Activated CD4-positive, alpha-beta T cell treated with anti-CD3 and anti-CD28 coated beads for 36 hours (primary cell): ENCODE data around the gene REC8. TPM values are rescaled to one million over a fixed set of nuclear protein-coding genes. Genes with fewer than 3 reads are reported as not detected.

ENCODE experiments used
- ATAC-seq: fragments of 200-7000 bp; cut with Tn5 transposase; one replicate; pipeline ENCODE4 v1.10.0; 2021; ENCODE audit warnings: mild to moderate bottlenecking, moderate library complexity
- CTCF ChIA-PET: fragments of 350-600 bp; sonication (Branson Sonifier 250); formaldehyde crosslinking; loops from one replicate; lab custom pipeline; 2021; ENCODE audit warnings: antibody characterized with exemption; lab: Charles Lee
- POLR2A ChIA-PET: fragments of 350-600 bp; sonication (Branson Sonifier 250); formaldehyde crosslinking; loops from one replicate; lab custom pipeline; 2021; ENCODE audit warnings: antibody characterized with exemption, inconsistent platforms; lab: Charles Lee
- DNase-seq: peaks from one replicate; pipeline ENCODE4 v3.0.0-alpha.2; 2020
- H3K27ac Mint-ChIP-seq: one replicate; pipeline ENCODE4 v1.8.0; 2021; ENCODE audit warnings: mixed read lengths
- H3K27me3 Mint-ChIP-seq: one replicate; pipeline ENCODE4 v1.8.0; 2021; ENCODE audit warnings: mixed read lengths
- H3K36me3 Mint-ChIP-seq: one replicate; pipeline ENCODE4 v1.8.0; 2021; ENCODE audit warnings: low read depth, mixed read lengths
- H3K4me1 Mint-ChIP-seq: one replicate; pipeline ENCODE4 v1.8.0; 2021; ENCODE audit warnings: mixed read lengths
- H3K4me3 Mint-ChIP-seq: one replicate; pipeline ENCODE4 v1.8.0; 2021; ENCODE audit warnings: mild to moderate bottlenecking, moderate library complexity, mixed read lengths
- H3K9me3 Mint-ChIP-seq: one replicate; pipeline ENCODE4 v1.8.0; 2021; ENCODE audit warnings: low read depth, mixed read lengths
- intact Hi-C, 2 experiments: fragments of 100-400 bp; cut with DNase I in 1 of 2; cut with micrococcal nuclease in 1 of 2; formaldehyde crosslinking; loops; one replicate each; pipeline versions ENCODE4 v1.14.2 to v1.15.1; 2022 to 2024; cut with DNase I, micrococcal nuclease
- total RNA-seq, 2 experiments: library from RNA; stranded (reverse); gene quantifications; one replicate each; pipeline ENCODE4 v1.2.3, GENCODE V29; 2021

Gene REC8
- total RNA-seq, 2 experiments from 2014 or later = 25.6 to 27.7 TPM

GRCh38 chr14:24184104-24184970 is 12.5 kb downstream of the REC8 start:
- ChIA-PET CTCF (interaction anchor here (0.6 to 2.5 kb wide), 4 partner anchors 23 to 618 kb away, joined by 3 to 7 read pairs (median 4); partner anchors contain the start of genes CIDEB and IRF9), POLR2A (interaction anchor here (0.6 kb wide), 2 partner anchors 28 to 46 kb away, joined by 3 to 8 read pairs; no protein-coding TSS in a partner anchor)
- Mint-ChIP-seq H3K27me3 (no peaks in the 10 kb centered on the region), H3K36me3 (peaks cover 36% of the 10 kb centered on the region), H3K4me1 (peaks cover 22% of the 10 kb centered on the region), H3K4me3 (no peak overlapping the region), H3K9me3 (no peaks in the 10 kb centered on the region), H3K27ac (no peak overlapping the region)
- no peak for ATAC-seq
- DNase-seq = no peak
- intact Hi-C loops = no loop called here

GRCh38 chr14:24185026-24185425 is 13.1 kb downstream of the REC8 start:
- ATAC-seq = no peak
- ChIA-PET POLR2A (interaction anchor here (0.6 kb wide), 1 partner anchor 47 kb away, joined by 3 read pairs; no protein-coding TSS in a partner anchor), CTCF (interaction anchor here (0.6 to 2.5 kb wide), 5 partner anchors 24 to 618 kb away, joined by 3 to 7 read pairs (median 3); partner anchors contain the start of gene IRF9)
- Mint-ChIP-seq H3K36me3 (peaks cover 34% of the 10 kb centered on the region), H3K4me1 (peaks cover 27% of the 10 kb centered on the region), H3K27ac (no peak overlapping the region), H3K4me3 (no peak overlapping the region), H3K27me3 (no peaks in the 10 kb centered on the region), H3K9me3 (no peaks in the 10 kb centered on the region)
- intact Hi-C loops = no loop called here
- no peak for DNase-seq

- POLR2A ChIA-PET = interaction anchor here (0.7 kb wide), 1 partner anchor 21 kb away, joined by 3 read pairs; no protein-coding TSS in a partner anchor
- Mint-ChIP-seq H3K27ac (no peak overlapping the region), H3K4me3 (no peak overlapping the region), H3K36me3 (peaks cover 36% of the 10 kb centered on the region), H3K9me3 (no peaks in the 10 kb centered on the region), H3K4me1 (peaks cover 29% of the 10 kb centered on the region), H3K27me3 (no peaks in the 10 kb centered on the region)
- intact Hi-C loops = no loop called here
- no peak for DNase-seq
- CTCF ChIA-PET = interaction anchor here (0.7 to 2.5 kb wide), 4 partner anchors 25 to 146 kb away, joined by 3 to 7 read pairs (median 3); partner anchors contain the start of gene IRF9
- ATAC-seq = no peak
Observed at GRCh38 chr14:24185741-24186140, 13.9 kb downstream of the REC8 start.

GRCh38 chr14:24186831-24187538 is 15.1 kb downstream of the REC8 start:
- ATAC-seq (no peak), DNase-seq (no peak)
- Mint-ChIP-seq H3K36me3 (peaks cover 41% of the 10 kb centered on the region), H3K27ac (no peak overlapping the region), H3K4me1 (peaks cover 31% of the 10 kb centered on the region), H3K27me3 (no peaks in the 10 kb centered on the region), H3K9me3 (no peaks in the 10 kb centered on the region), H3K4me3 (peak overlapping the region; percentile 89)
- intact Hi-C loops = no loop called here
- ChIA-PET CTCF (interaction anchor here (0.9 to 2.0 kb wide), 6 partner anchors 14 to 121 kb away, joined by 3 to 8 read pairs (median 4); partner anchors contain the start of genes CIDEB, GMPR2, MDP1 and NEDD8), POLR2A (interaction anchor here (1.9 to 2.0 kb wide), 2 partner anchors 26 to 72 kb away, joined by 5 to 6 read pairs; partner anchors contain the start of genes CHMP4A, DCAF11 and NRL)

- intact Hi-C loops = no loop called here
- ATAC-seq (no peak), DNase-seq (no peak)
- peak overlapping the region; percentile 83 for H3K27ac Mint-ChIP-seq
- peaks cover 41% of the 10 kb centered on the region for H3K36me3 Mint-ChIP-seq
- ChIA-PET CTCF (interaction anchor here (0.9 to 2.0 kb wide), 6 partner anchors 14 to 121 kb away, joined by 3 to 8 read pairs (median 4); partner anchors contain the start of genes CIDEB, GMPR2, MDP1 and NEDD8), POLR2A (interaction anchor here (1.9 to 2.0 kb wide), 2 partner anchors 26 to 73 kb away, joined by 5 to 6 read pairs; partner anchors contain the start of genes CHMP4A, DCAF11 and NRL)
- H3K27me3 Mint-ChIP-seq = no peaks in the 10 kb centered on the region
- peaks cover 35% of the 10 kb centered on the region for H3K4me1 Mint-ChIP-seq
- H3K4me3 Mint-ChIP-seq = peak overlapping the region; percentile 89
- H3K9me3 Mint-ChIP-seq = no peaks in the 10 kb centered on the region
Observed at GRCh38 chr14:24187539-24187915, 15.6 kb downstream of the REC8 start.

GRCh38 chr14:24188251-24189058 is 16.6 kb downstream of the REC8 start, which contains the start of gene IPO4:
TSS of gene IPO4 (minus strand) at chr14:24188816. CDS start at chr14:24188787, 29 bp downstream.
- no peaks in the 10 kb centered on the region for H3K9me3 Mint-ChIP-seq
- peak; percentile 92 for ATAC-seq
- CTCF ChIA-PET = interaction anchor here (0.6 to 2.7 kb wide), 13 partner anchors 13 to 144 kb away, joined by 3 to 14 read pairs (median 4); partner anchors contain the start of genes CHMP4A, IRF9, PSME2 and TINF2
- intact Hi-C loops = loop anchor here (1.0 to 2.0 kb wide), 13 partner anchors 16 to 111 kb away; partner anchors contain the start of genes DCAF11 (in 2 of the 2), IRF9 (in 2 of the 2), NRL (in 2 of the 2) and PSME1 (in 2 of the 2)
- H3K27me3 Mint-ChIP-seq = no peaks in the 10 kb centered on the region
- POLR2A ChIA-PET = interaction anchor here (0.5 to 2.0 kb wide), 12 partner anchors 8 to 243 kb away, joined by 3 to 10 read pairs (median 4); partner anchors contain the start of genes CHMP4A, DCAF11, IRF9 and NRL
- DNase-seq = peak; percentile 97
- H3K27ac Mint-ChIP-seq = peak within 1 kb of the TSS; percentile 83
- H3K4me3 Mint-ChIP-seq = peak within 1 kb of the TSS; percentile 89
- peaks cover 42% of the 10 kb centered on the region for H3K36me3 Mint-ChIP-seq
- peaks cover 40% of the 10 kb centered on the region for H3K4me1 Mint-ChIP-seq

GRCh38 chr14:24189059-24189375 is 17.1 kb downstream of the REC8 start:
- DNase-seq (no peak), ATAC-seq (no peak)
- POLR2A ChIA-PET = interaction anchor here (0.5 to 2.0 kb wide), 11 partner anchors 8 to 242 kb away, joined by 3 to 10 read pairs (median 3); partner anchors contain the start of genes CHMP4A, DCAF11, IRF9 and NRL
- CTCF ChIA-PET = interaction anchor here (0.5 to 2.7 kb wide), 13 partner anchors 13 to 144 kb away, joined by 3 to 14 read pairs (median 4); partner anchors contain the start of genes CHMP4A, IRF9, PSME2 and TINF2
- Mint-ChIP-seq H3K36me3 (peaks cover 42% of the 10 kb centered on the region), H3K4me1 (peaks cover 42% of the 10 kb centered on the region), H3K4me3 (peak overlapping the region; percentile 89), H3K27me3 (no peaks in the 10 kb centered on the region), H3K27ac (peak overlapping the region; percentile 51), H3K9me3 (no peaks in the 10 kb centered on the region)
- intact Hi-C loops = loop anchor here in 1 of 2 experiments (1.0 to 2.0 kb wide), 3 partner anchors 16 to 75 kb away; partner anchors contain the start of genes DCAF11, NRL, REC8 and TINF2

- intact Hi-C loops = loop anchor here in 1 of 2 experiments (1.0 to 2.0 kb wide), 3 partner anchors 17 to 75 kb away; partner anchors contain the start of genes DCAF11, NRL, REC8 and TINF2
- POLR2A ChIA-PET = interaction anchor here (0.6 to 1.3 kb wide), 4 partner anchors 21 to 54 kb away, joined by 3 to 10 read pairs (median 3); partner anchors contain the start of genes IRF9, PSME1 and TINF2
- H3K4me1 Mint-ChIP-seq = peaks cover 46% of the 10 kb centered on the region
- H3K4me3 Mint-ChIP-seq = no peak overlapping the region
- peak overlapping the region; percentile 51 for H3K27ac Mint-ChIP-seq
- H3K36me3 Mint-ChIP-seq = peaks cover 45% of the 10 kb centered on the region
- CTCF ChIA-PET = interaction anchor here (0.5 to 2.7 kb wide), 9 partner anchors 14 to 143 kb away, joined by 3 to 14 read pairs (median 7); partner anchors contain the start of genes CHMP4A, IRF9, TINF2 and TSSK4
- no peak for ATAC-seq
- H3K9me3 Mint-ChIP-seq = no peaks in the 10 kb centered on the region
- DNase-seq = no peak
- no peaks in the 10 kb centered on the region for H3K27me3 Mint-ChIP-seq
Observed at GRCh38 chr14:24189460-24189859, 17.6 kb downstream of the REC8 start.

- POLR2A ChIA-PET = no interaction called here
- H3K4me3 Mint-ChIP-seq = no peak overlapping the region
- peaks cover 53% of the 10 kb centered on the region for H3K4me1 Mint-ChIP-seq
- H3K27me3 Mint-ChIP-seq = no peaks in the 10 kb centered on the region
- DNase-seq (no peak), ATAC-seq (no peak)
- peaks cover 42% of the 10 kb centered on the region for H3K36me3 Mint-ChIP-seq
- H3K9me3 Mint-ChIP-seq = no peaks in the 10 kb centered on the region
- CTCF ChIA-PET = interaction anchor here (0.7 to 2.7 kb wide), 3 partner anchors 22 to 83 kb away, joined by 4 to 13 read pairs (median 5); partner anchors contain the start of genes CHMP4A and TINF2
- H3K27ac Mint-ChIP-seq = no peak overlapping the region
- intact Hi-C loops = no loop called here
Observed at GRCh38 chr14:24190416-24190815, 18.5 kb downstream of the REC8 start.
